Erythroblast (primary cell): ENCODE data around the gene ARID1B.

Experiments
- GATA1 ChIP-seq: IDR thresholded peaks from 2 replicates; pipeline ENCODE4 v1.6.1; 2011; ENCODE audit warnings: low read depth, mild to moderate bottlenecking, control low read depth, low read length, moderate library complexity
- POLR2A ChIP-seq: IDR thresholded peaks from 2 replicates; pipeline ENCODE4 v1.6.1; 2011; ENCODE audit warnings: mild to moderate bottlenecking, low read length

GRCh38 chr6:157054531-157054979, 277.4 kb downstream of the ARID1B start:
- TF ChIP-seq POLR2A, result no peak
- no peak for TF ChIP-seq GATA1
